ENCODE results near the gene DENND2A.

DNA sequence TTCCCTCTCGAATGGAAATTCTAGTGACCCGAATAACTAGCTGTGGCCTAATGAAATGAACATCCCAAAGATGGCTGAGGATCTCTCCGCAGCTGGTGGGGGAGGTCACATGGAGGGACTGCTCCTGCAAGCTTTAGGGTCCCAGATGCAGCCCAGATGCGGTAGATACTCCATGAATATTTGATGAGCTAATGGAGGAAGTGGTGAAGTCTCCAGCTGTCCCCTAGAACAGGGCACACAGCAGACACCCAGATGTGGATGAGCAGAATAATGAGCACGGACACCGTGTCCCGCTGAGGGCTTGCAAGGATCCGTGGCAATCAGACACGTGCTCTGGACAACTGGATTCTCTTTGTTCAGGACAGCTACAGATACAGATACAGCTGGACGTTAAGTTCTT lies 59.2 kb downstream of the DENND2A start:
- TF ChIP-seq, protein P1, sequence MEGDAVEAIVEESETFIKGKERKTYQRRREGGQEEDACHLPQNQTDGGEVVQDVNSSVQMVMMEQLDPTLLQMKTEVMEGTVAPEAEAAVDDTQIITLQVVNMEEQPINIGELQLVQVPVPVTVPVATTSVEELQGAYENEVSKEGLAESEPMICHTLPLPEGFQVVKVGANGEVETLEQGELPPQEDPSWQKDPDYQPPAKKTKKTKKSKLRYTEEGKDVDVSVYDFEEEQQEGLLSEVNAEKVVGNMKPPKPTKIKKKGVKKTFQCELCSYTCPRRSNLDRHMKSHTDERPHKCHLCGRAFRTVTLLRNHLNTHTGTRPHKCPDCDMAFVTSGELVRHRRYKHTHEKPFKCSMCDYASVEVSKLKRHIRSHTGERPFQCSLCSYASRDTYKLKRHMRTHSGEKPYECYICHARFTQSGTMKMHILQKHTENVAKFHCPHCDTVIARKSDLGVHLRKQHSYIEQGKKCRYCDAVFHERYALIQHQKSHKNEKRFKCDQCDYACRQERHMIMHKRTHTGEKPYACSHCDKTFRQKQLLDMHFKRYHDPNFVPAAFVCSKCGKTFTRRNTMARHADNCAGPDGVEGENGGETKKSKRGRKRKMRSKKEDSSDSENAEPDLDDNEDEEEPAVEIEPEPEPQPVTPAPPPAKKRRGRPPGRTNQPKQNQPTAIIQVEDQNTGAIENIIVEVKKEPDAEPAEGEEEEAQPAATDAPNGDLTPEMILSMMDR (IDR thresholded peaks at IDR 0.05; ENCODE audit: low read depth, low read length, missing input control) = no peak
- TF ChIP-seq JUND (IDR thresholded peaks at IDR 0.05) (no peak), GABPA (IDR thresholded peaks at IDR 0.05 in 1 of 2, conservative IDR thresholded peaks at IDR 0.05 in 1 of 2) (no peak), YY1 (IDR thresholded peaks at IDR 0.05) (no peak), RAD21 (IDR thresholded peaks at IDR 0.05) (no peak), ATF3 (IDR thresholded peaks at IDR 0.05) (no peak), RXRA (IDR thresholded peaks at IDR 0.05) (no peak), MAX (IDR thresholded peaks at IDR 0.05) (no peak), HNF4A (conservative IDR thresholded peaks at IDR 0.05) (no peak), EGR1 (IDR thresholded peaks at IDR 0.05; ENCODE audit: low read depth in 2 of 2) (no peak), SP1 (IDR thresholded peaks at IDR 0.05) (no peak), ZBTB33 (IDR thresholded peaks at IDR 0.05) (no peak)
- TF ChIP-seq, protein P2, sequence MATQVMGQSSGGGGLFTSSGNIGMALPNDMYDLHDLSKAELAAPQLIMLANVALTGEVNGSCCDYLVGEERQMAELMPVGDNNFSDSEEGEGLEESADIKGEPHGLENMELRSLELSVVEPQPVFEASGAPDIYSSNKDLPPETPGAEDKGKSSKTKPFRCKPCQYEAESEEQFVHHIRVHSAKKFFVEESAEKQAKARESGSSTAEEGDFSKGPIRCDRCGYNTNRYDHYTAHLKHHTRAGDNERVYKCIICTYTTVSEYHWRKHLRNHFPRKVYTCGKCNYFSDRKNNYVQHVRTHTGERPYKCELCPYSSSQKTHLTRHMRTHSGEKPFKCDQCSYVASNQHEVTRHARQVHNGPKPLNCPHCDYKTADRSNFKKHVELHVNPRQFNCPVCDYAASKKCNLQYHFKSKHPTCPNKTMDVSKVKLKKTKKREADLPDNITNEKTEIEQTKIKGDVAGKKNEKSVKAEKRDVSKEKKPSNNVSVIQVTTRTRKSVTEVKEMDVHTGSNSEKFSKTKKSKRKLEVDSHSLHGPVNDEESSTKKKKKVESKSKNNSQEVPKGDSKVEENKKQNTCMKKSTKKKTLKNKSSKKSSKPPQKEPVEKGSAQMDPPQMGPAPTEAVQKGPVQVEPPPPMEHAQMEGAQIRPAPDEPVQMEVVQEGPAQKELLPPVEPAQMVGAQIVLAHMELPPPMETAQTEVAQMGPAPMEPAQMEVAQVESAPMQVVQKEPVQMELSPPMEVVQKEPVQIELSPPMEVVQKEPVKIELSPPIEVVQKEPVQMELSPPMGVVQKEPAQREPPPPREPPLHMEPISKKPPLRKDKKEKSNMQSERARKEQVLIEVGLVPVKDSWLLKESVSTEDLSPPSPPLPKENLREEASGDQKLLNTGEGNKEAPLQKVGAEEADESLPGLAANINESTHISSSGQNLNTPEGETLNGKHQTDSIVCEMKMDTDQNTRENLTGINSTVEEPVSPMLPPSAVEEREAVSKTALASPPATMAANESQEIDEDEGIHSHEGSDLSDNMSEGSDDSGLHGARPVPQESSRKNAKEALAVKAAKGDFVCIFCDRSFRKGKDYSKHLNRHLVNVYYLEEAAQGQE (IDR thresholded peaks at IDR 0.05) = no peak

Data from liver (tissue), 3 donors.